Mesenchymal stem cell (in vitro differentiated cells and primary cell): Measurements from ENCODE around the gene CEACAM18. TPM values are rescaled to one million over a fixed set of nuclear protein-coding genes. Genes with fewer than 3 reads are reported as not detected.

Source experiments
- DNase-seq: peaks from one replicate; pipeline ENCODE4 v3.0.0-alpha.2; 2013
- H2AFZ ChIP-seq: one replicate; pipeline ENCODE4 v1.6.1; 2013; ENCODE audit warnings: low read depth, mild to moderate bottlenecking, control low read depth, inconsistent platforms, low read length, moderate library complexity
- H2AK5ac ChIP-seq: 2 replicates; pipeline ENCODE4 v1.6.1; 2013; ENCODE audit warnings: low read length, moderate library complexity, mild to moderate bottlenecking, inconsistent platforms; ENCODE audit not compliant: severe bottlenecking
- H2BK120ac ChIP-seq: one replicate; pipeline ENCODE4 v1.6.1; 2013; ENCODE audit warnings: low read depth, mild to moderate bottlenecking, inconsistent platforms, low read length, moderate library complexity
- H2BK12ac ChIP-seq, 2 experiments: one replicate each; pipeline ENCODE4 v1.6.1; 2013; ENCODE audit warnings: inconsistent platforms in 2 of 2, low read length in 2 of 2, mild to moderate bottlenecking in 2 of 2, moderate library complexity in 2 of 2, control low read depth in 1 of 2
- H2BK15ac ChIP-seq: one replicate; pipeline ENCODE4 v1.6.1; 2013; ENCODE audit warnings: mild to moderate bottlenecking, low read depth, inconsistent platforms; ENCODE audit not compliant: poor library complexity, severe bottlenecking
- H2BK5ac ChIP-seq: 2 replicates; pipeline ENCODE4 v1.6.1; 2013; ENCODE audit warnings: low read depth, mild to moderate bottlenecking, low read length, control low read depth, inconsistent platforms; ENCODE audit not compliant: poor library complexity, severe bottlenecking
- H3K14ac ChIP-seq, 2 experiments: one replicate each; pipeline ENCODE4 v1.6.1; 2013; ENCODE audit warnings: inconsistent platforms in 2 of 2, low read length in 2 of 2, control low read depth in 1 of 2, mild to moderate bottlenecking in 1 of 2, moderate library complexity in 1 of 2
- H3K18ac ChIP-seq, 2 experiments: one replicate each; pipeline ENCODE4 v1.6.1; 2013; ENCODE audit warnings: inconsistent platforms in 2 of 2, low read length in 2 of 2, control low read depth in 1 of 2, low read depth in 1 of 2, mild to moderate bottlenecking in 1 of 2
- H3K23ac ChIP-seq, 2 experiments: one replicate each; pipeline ENCODE4 v1.6.1; 2013; ENCODE audit warnings: inconsistent platforms in 2 of 2, low read length in 2 of 2, mild to moderate bottlenecking in 2 of 2, moderate library complexity in 2 of 2, control low read depth in 1 of 2
- H3K27ac ChIP-seq: 2 replicates; pipeline ENCODE4 v1.5.1; 2013; ENCODE audit warnings: mild to moderate bottlenecking, moderate library complexity, low read length, control low read depth, inconsistent platforms; ENCODE audit not compliant: poor library complexity, severe bottlenecking
- H3K27me3 ChIP-seq, 2 experiments: 2 replicates each; pipeline versions ENCODE4 v1.6.1 to v1.7.0; 2013; ENCODE audit warnings: low read length in 2 of 2, mild to moderate bottlenecking in 2 of 2, moderate library complexity in 2 of 2, control low read depth in 1 of 2, inconsistent platforms in 1 of 2; ENCODE audit not compliant: control insufficient read depth in 1 of 2, insufficient read depth in 1 of 2
- H3K36me3 ChIP-seq, 2 experiments: 2 replicates each; pipeline versions ENCODE4 v1.6.1 to v1.7.0; 2013; ENCODE audit warnings: low read length in 2 of 2, control low read depth in 1 of 2, inconsistent platforms in 1 of 2, low read depth in 1 of 2, mild to moderate bottlenecking in 1 of 2; ENCODE audit not compliant: insufficient read depth in 2 of 2, control insufficient read depth in 1 of 2
- H3K4ac ChIP-seq, 2 experiments: one replicate each; pipeline ENCODE4 v1.6.1; 2013; ENCODE audit warnings: inconsistent platforms in 2 of 2, low read length in 2 of 2, mild to moderate bottlenecking in 2 of 2, moderate library complexity in 2 of 2, control low read depth in 1 of 2, low read depth in 1 of 2
- H3K4me1 ChIP-seq: 2 replicates; pipeline ENCODE4 v1.6.1; 2013; ENCODE audit warnings: low read depth, low read length, control low read depth; ENCODE audit not compliant: control insufficient read depth, insufficient read depth
- H3K4me2 ChIP-seq: 2 replicates; pipeline ENCODE4 v1.6.1; 2013; ENCODE audit warnings: low read length, mild to moderate bottlenecking, inconsistent platforms; ENCODE audit not compliant: poor library complexity, severe bottlenecking
- H3K4me3 ChIP-seq, 2 experiments: 2 replicates each; pipeline versions ENCODE4 v1.5.1 to v1.7.0; 2013; ENCODE audit warnings: low read length in 2 of 2, mild to moderate bottlenecking in 2 of 2, control low read depth in 1 of 2, low read depth in 1 of 2; ENCODE audit not compliant: insufficient read depth in 1 of 2
- H3K79me1 ChIP-seq: replicated peaks from 2 replicates; pipeline ENCODE4 v1.6.1; 2013; ENCODE audit warnings: mild to moderate bottlenecking, control low read depth, low read length, inconsistent platforms; ENCODE audit not compliant: poor library complexity, severe bottlenecking
- H3K9ac ChIP-seq: 2 replicates; pipeline ENCODE4 v1.7.0; 2013; ENCODE audit warnings: mild to moderate bottlenecking, low read length, moderate library complexity
- H3K9me3 ChIP-seq: 2 replicates; pipeline ENCODE4 v1.7.0; 2013; ENCODE audit warnings: mild to moderate bottlenecking, low read length; ENCODE audit not compliant: control insufficient read depth
- H4K8ac ChIP-seq: one replicate; pipeline ENCODE4 v1.6.1; 2013; ENCODE audit warnings: inconsistent platforms, mild to moderate bottlenecking, low read length, moderate library complexity
- H4K91ac ChIP-seq: one replicate; pipeline ENCODE4 v1.6.1; 2013; ENCODE audit warnings: mild to moderate bottlenecking, low read length, inconsistent platforms
- WGBS: methylation state at CpG from one replicate; pipeline ENCODE4 v1.1.7; 2013; ENCODE audit warnings: mixed read lengths; 5-methylcytosine and 5-hydroxymethylcytosine counted together
- polyA plus RNA-seq, 2 experiments: library from polyadenylated mRNA; stranded (reverse); fragments of 200-250 nt; gene quantifications; one replicate each; pipeline ENCODE4 v1.2.3, GENCODE V29; 2013

Gene CEACAM18
- polyA plus RNA-seq (2013, experiment 1 of 2) = not detected
- not detected for polyA plus RNA-seq (2013, experiment 2 of 2)

DNA sequence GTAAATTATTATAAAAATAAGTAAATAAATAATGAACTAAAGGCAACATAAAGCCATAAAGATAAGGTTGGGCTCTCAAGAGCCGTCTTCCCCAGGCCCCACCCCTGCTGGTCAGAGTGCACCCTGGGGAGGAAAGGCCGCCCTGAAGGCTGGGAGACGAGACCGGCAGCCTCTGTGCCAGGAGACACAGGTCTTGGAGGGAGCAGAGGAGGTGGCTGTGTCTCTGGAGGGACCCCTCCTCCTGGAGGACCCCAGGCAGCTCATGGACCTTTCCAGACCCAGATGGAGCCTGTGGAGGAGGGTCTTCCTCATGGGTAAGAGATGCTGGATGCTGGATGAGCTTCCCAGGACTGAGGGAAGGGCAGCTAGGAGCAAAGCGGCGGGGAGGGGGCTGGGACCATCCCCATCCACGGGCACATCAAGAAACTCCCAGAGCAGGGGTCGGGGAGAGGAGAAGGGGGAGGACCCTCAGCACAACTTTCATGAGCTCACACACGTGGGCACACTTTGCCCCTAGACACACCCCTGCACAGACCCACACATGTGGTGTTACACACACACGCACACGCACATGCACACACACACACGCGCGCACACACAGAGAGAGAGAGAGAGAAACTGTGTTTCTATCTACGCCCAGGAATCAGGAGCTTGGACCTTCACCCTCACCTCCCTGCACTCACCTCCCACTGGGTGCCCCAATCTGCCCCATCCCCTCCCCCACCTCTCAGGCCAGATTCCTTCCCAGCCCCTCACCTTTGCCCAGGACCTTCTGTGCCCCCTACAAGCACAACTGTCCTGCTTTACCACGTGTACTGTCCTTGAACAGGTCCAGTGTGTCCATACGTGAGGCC, at the start of gene CEACAM18:
CEACAM18 (plus strand) TSS at position 159 of the 854 bp plus-strand sequence.
- Histone ChIP-seq H3K14ac (no peak within 1 kb of the TSS), H2BK5ac (no peak within 1 kb of the TSS), H3K27ac (no peak within 1 kb of the TSS), H3K4me1 (no peaks in the 10 kb centered on the region), H2AK5ac (no peak within 1 kb of the TSS), H3K18ac (no peak within 1 kb of the TSS), H3K23ac (no peak within 1 kb of the TSS), H2BK15ac (no peak within 1 kb of the TSS), H3K9me3 (no peaks in the 10 kb centered on the region), H2BK12ac (no peak within 1 kb of the TSS), H3K36me3 (no peaks in the 10 kb centered on the region), H3K4me2 (no peak within 1 kb of the TSS), H3K9ac (no peak within 1 kb of the TSS), H2AFZ (no peak within 1 kb of the TSS), H3K4ac (no peak within 1 kb of the TSS), H3K27me3 (peaks cover 0 to 21% of the 10 kb centered on the region in 2 experiments), H2BK120ac (no peak within 1 kb of the TSS), H4K8ac (no peak within 1 kb of the TSS), H3K79me1 (no peaks in the 10 kb centered on the region), H3K4me3 (no peak within 1 kb of the TSS), H4K91ac (no peak within 1 kb of the TSS)
- WGBS = 63% methylated on average over 16 of the region's 17 CpGs
- no peak for DNase-seq

DNA sequence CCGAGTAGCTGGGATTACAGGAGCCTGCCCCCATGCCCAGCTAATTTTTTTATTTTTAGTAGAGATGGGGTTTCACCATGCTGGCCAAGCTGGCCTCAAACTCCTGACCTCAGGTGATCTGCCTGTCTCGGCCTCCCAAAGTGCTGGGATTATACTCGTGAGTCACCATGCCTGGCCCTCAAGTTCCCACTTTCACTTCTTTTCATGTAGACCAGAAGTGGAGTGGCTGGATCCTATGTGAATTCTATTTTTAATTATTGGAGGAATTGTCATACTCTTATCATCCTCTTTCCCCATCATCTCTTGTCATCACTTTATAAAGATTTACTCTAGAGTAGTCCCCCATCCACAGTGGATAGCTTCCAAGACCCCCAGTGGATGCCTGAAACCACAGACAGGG, 48.1 kb upstream of the CEACAM18 start:
- Histone ChIP-seq H3K4ac (no peak overlapping the region), H3K4me1 (no peaks in the 10 kb centered on the region), H3K4me2 (no peak overlapping the region), H2BK5ac (no peak overlapping the region), H4K91ac (no peak overlapping the region), H2BK120ac (no peak overlapping the region), H3K9ac (no peak overlapping the region), H3K36me3 (no peaks in the 10 kb centered on the region), H2BK12ac (no peak overlapping the region), H3K79me1 (no peaks in the 10 kb centered on the region), H4K8ac (no peak overlapping the region), H3K9me3 (no peaks in the 10 kb centered on the region), H3K23ac (no peak overlapping the region), H3K4me3 (no peak overlapping the region), H3K14ac (no peak overlapping the region), H2AK5ac (no peak overlapping the region), H3K18ac (no peak overlapping the region), H3K27ac (no peak overlapping the region), H2BK15ac (no peak overlapping the region), H2AFZ (no peak overlapping the region), H3K27me3 (peaks cover 0 to 9% of the 10 kb centered on the region in 2 experiments)
- 37% methylated on average over 3 of the region's 3 CpGs for WGBS
- no peak for DNase-seq

GRCh38 chr19:51431124-51431523, 47.2 kb upstream of the CEACAM18 start:
- Histone ChIP-seq H3K4me2 (no peak overlapping the region), H2AFZ (no peak overlapping the region), H3K79me1 (no peaks in the 10 kb centered on the region), H4K91ac (no peak overlapping the region), H4K8ac (no peak overlapping the region), H3K9ac (no peak overlapping the region), H3K36me3 (no peaks in the 10 kb centered on the region), H2BK120ac (no peak overlapping the region), H2BK5ac (no peak overlapping the region), H3K4me1 (no peaks in the 10 kb centered on the region), H3K27ac (no peak overlapping the region), H3K14ac (no peak overlapping the region), H3K23ac (no peak overlapping the region), H2BK15ac (no peak overlapping the region), H2AK5ac (no peak overlapping the region), H3K4me3 (no peak overlapping the region), H3K4ac (no peak overlapping the region), H3K9me3 (no peaks in the 10 kb centered on the region), H3K18ac (no peak overlapping the region), H3K27me3 (peaks cover 0 to 18% of the 10 kb centered on the region in 2 experiments), H2BK12ac (no peak overlapping the region)
- 36% methylated on average over 2 of the region's 3 CpGs for WGBS
- no peak for DNase-seq

DNA sequence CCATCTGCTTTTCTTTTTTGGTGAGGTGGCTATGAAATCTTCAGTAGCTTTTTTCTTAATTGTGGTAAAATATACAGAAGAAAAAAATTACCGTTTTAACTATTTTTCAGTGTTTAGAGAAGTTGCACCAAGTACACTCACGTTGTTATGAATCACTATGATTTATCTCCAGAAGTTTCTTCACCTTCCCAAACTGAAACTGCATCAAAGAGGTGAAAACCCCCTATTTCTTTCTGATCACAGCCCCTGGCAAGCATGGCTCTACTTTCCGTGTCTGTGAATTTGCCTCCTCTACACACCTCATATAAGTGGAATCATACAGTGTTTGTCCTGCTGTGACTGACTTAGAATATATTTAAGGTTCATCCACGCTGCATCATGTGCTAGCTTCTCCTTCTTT, 45.3 kb upstream of the CEACAM18 start:
- Histone ChIP-seq H2AFZ (no peak overlapping the region), H3K14ac (no peak overlapping the region), H2AK5ac (no peak overlapping the region), H3K9me3 (no peaks in the 10 kb centered on the region), H4K8ac (no peak overlapping the region), H3K4me2 (no peak overlapping the region), H2BK15ac (no peak overlapping the region), H2BK12ac (no peak overlapping the region), H3K27me3 (peaks cover 0 to 28% of the 10 kb centered on the region in 2 experiments), H3K36me3 (no peaks in the 10 kb centered on the region), H4K91ac (no peak overlapping the region), H2BK120ac (no peak overlapping the region), H3K18ac (no peak overlapping the region), H3K4me1 (no peaks in the 10 kb centered on the region), H3K23ac (no peak overlapping the region), H3K27ac (no peak overlapping the region), H3K4ac (no peak overlapping the region), H3K79me1 (no peaks in the 10 kb centered on the region), H3K9ac (no peak overlapping the region), H2BK5ac (no peak overlapping the region), H3K4me3 (no peak overlapping the region)
- 56% methylated on average over 3 of the region's 4 CpGs for WGBS
- no peak for DNase-seq
